Activated naive CD8-positive, alpha-beta T cell treated with anti-CD3 and anti-CD28 coated beads, Interleukin-2, amount 50 U/mL, for 16 hours (primary cell): ENCODE measurements around the gene GARNL3.

Experiments used
- DNase-seq: peaks from one replicate; pipeline ENCODE4 v3.0.0-alpha.2; 2020; ENCODE audit warnings: low read depth, low spot score

GARNL3 gene

GRCh38 chr9:127237801-127238200, 26.8 kb upstream of the GARNL3 start:
- DNase-seq = no peak

- no peak for DNase-seq
Measured at GRCh38 chr9:127241354-127241753, 23.2 kb upstream of the GARNL3 start.

- DNase-seq = peak; percentile 87
Measured at GRCh38 chr9:127244609-127245601, 19.7 kb upstream of the GARNL3 start.

- DNase-seq = no peak
Measured at GRCh38 chr9:127245637-127246164, 18.9 kb upstream of the GARNL3 start.

GRCh38 chr9:127248241-127248640, 16.3 kb upstream of the GARNL3 start:
- no peak for DNase-seq

- DNase-seq = no peak
Measured at GRCh38 chr9:127249877-127250276, 14.7 kb upstream of the GARNL3 start.

- DNase-seq = no peak
Measured at GRCh38 chr9:127250896-127251391, 13.6 kb upstream of the GARNL3 start.

- DNase-seq = no peak
Measured at GRCh38 chr9:127252410-127253318, 11.9 kb upstream of the GARNL3 start.

- no peak for DNase-seq
Measured at GRCh38 chr9:127253446-127253845, 11.1 kb upstream of the GARNL3 start.

GRCh38 chr9:127255692-127256091, 8.9 kb upstream of the GARNL3 start:
- DNase-seq = no peak

- DNase-seq = no peak
Measured at GRCh38 chr9:127256324-127256723, 8.2 kb upstream of the GARNL3 start.

GRCh38 chr9:127258606-127259471, 5.7 kb upstream of the GARNL3 start:
- no peak for DNase-seq

- DNase-seq = no peak
Measured at GRCh38 chr9:127262602-127263001, 2.0 kb upstream of the GARNL3 start.

- DNase-seq = no peak
Measured at GRCh38 chr9:127263237-127263636, 1.3 kb upstream of the GARNL3 start.

GRCh38 chr9:127263664-127264063, 910 bp upstream of the GARNL3 start:
- no peak for DNase-seq

- no peak for DNase-seq
Measured at GRCh38 chr9:127267793-127268525, 3.4 kb downstream of the GARNL3 start.

GRCh38 chr9:127269449-127269848, 4.9 kb downstream of the GARNL3 start:
- DNase-seq = no peak

GRCh38 chr9:127273326-127273725, 8.8 kb downstream of the GARNL3 start:
- DNase-seq = no peak

- no peak for DNase-seq
Measured at GRCh38 chr9:127277099-127277498, 12.5 kb downstream of the GARNL3 start.

GRCh38 chr9:127277770-127278169, 13.2 kb downstream of the GARNL3 start:
- DNase-seq = no peak
